Osteoblast (primary cell): ENCODE results near the gene PALB2. TPM values are rescaled to one million over a fixed set of nuclear protein-coding genes. Genes with fewer than 3 reads are reported as not detected.
A peak's percentile ranks its signal among the peaks of the same experiment; 100 is the strongest.

Experiments used
- DNase-seq: peaks from one replicate; pipeline ENCODE4 v3.0.0; 2011; ENCODE audit warnings: low spot score, mixed read lengths; ENCODE audit not compliant: insufficient read length; ENCODE audit errors: missing footprints
- H2AFZ ChIP-seq: 2 replicates; pipeline ENCODE4 v1.6.0; 2011; ENCODE audit warnings: mild to moderate bottlenecking, low read length
- H3K27ac ChIP-seq: 2 replicates; pipeline ENCODE4 v1.5.1; 2011; ENCODE audit warnings: mild to moderate bottlenecking, low read depth, low read length, moderate library complexity
- H3K27me3 ChIP-seq: 2 replicates; pipeline ENCODE4 v1.6.0; 2012; ENCODE audit warnings: mild to moderate bottlenecking, control low read depth, inconsistent platforms, low read length, moderate library complexity; ENCODE audit not compliant: insufficient read depth
- H3K36me3 ChIP-seq: 2 replicates; pipeline ENCODE4 v1.5.1; 2011; ENCODE audit warnings: mild to moderate bottlenecking, low read length, control low read depth, moderate library complexity; ENCODE audit not compliant: insufficient read depth
- H3K4me1 ChIP-seq: 2 replicates; pipeline ENCODE4 v1.5.1; 2011; ENCODE audit warnings: mild to moderate bottlenecking, low read length, control low read depth, moderate library complexity; ENCODE audit not compliant: insufficient read depth
- H3K4me2 ChIP-seq: 2 replicates; pipeline ENCODE4 v1.6.0; 2011; ENCODE audit warnings: mild to moderate bottlenecking, low read length; ENCODE audit not compliant: insufficient read depth
- H3K4me3 ChIP-seq: fragments of 200-600 bp; sonication (generic); 3 replicates; pipeline ENCODE4 v1.5.1; 2012; ENCODE audit warnings: mild to moderate bottlenecking, low read length, inconsistent platforms; ENCODE audit not compliant: insufficient read depth
- H3K79me2 ChIP-seq: 2 replicates; pipeline ENCODE4 v1.6.0; 2012; ENCODE audit warnings: mild to moderate bottlenecking, low read length, control low read depth, inconsistent platforms; ENCODE audit not compliant: insufficient read depth
- H3K9me3 ChIP-seq: 2 replicates; pipeline ENCODE4 v1.5.1; 2011; ENCODE audit warnings: low read depth, low read length, control low read depth
- H4K20me1 ChIP-seq: 2 replicates; pipeline ENCODE4 v1.6.0; 2012; ENCODE audit warnings: mild to moderate bottlenecking, low read length, control low read depth; ENCODE audit not compliant: insufficient read depth
- CTCF ChIP-seq: IDR thresholded peaks from 2 replicates; pipeline ENCODE4 v1.5.1; 2011; ENCODE audit warnings: mild to moderate bottlenecking, low read depth, low read length, moderate library complexity; ENCODE audit errors: extremely low read depth
- total RNA-seq: library from RNA; depleted of rRNA; stranded (reverse); fragments of >200 nt; gene quantifications from 2 replicates; pipeline ENCODE4 v1.2.3, GENCODE V29; 2012

PALB2 gene
- total RNA-seq, 1 donor = 14.8 TPM

GRCh38 chr16:23556881-23557778 is 84.0 kb downstream of the PALB2 start, which contains the start of the genes EARS2 and UBFD1:
Gene EARS2 (minus strand): TSS chr16:23557350. CDS start chr16:23557343, 7 bp downstream.
Gene UBFD1 (plus strand): TSS chr16:23557727. CDS start chr16:23557743, 16 bp downstream.
- DNase-seq = peak; percentile 98
- Histone ChIP-seq H3K4me2 (peak within 1 kb of the TSS; percentile 89), H3K36me3 (peaks cover 39% of the 10 kb centered on the region), H3K4me1 (peaks cover 18% of the 10 kb centered on the region), H3K27me3 (no peaks in the 10 kb centered on the region), H3K4me3 (peak within 1 kb of the TSS; percentile 85), H3K27ac (peak within 1 kb of the TSS; percentile 92), H3K79me2 (peaks cover 64% of the 10 kb centered on the region), H4K20me1 (peaks cover 16% of the 10 kb centered on the region), H2AFZ (peak within 1 kb of the TSS; percentile 90), H3K9me3 (no peaks in the 10 kb centered on the region)
- TF ChIP-seq CTCF = peak; percentile 93

GRCh38 chr16:23554536-23554935 is 86.6 kb downstream of the PALB2 start:
- H3K4me2 ChIP-seq = no peak overlapping the region
- H3K36me3 ChIP-seq = peaks cover 34% of the 10 kb centered on the region
- H3K27ac ChIP-seq = no peak overlapping the region

More at GRCh38 chr16:23554536-23554935, 86.6 kb downstream of the PALB2 start:
- Histone ChIP-seq H2AFZ (no peak overlapping the region), H3K4me3 (no peak overlapping the region), H3K4me1 (peaks cover 16% of the 10 kb centered on the region), H4K20me1 (peaks cover 5% of the 10 kb centered on the region), H3K9me3 (no peaks in the 10 kb centered on the region), H3K79me2 (peaks cover 39% of the 10 kb centered on the region), H3K27me3 (no peaks in the 10 kb centered on the region)
- no peak for DNase-seq
- no peak for TF ChIP-seq CTCF

Other genes with a start within 250 kb of the PALB2 start
- gene COG7, start 188.1 kb downstream of the PALB2 start, total RNA-seq = 17.0 and 20.9 TPM in 2 replicates
- 18.1 and 26.2 TPM in 2 replicates for gene GGA2, start 130.8 kb downstream of the PALB2 start, total RNA-seq
- gene EARS2, start 84.0 kb downstream of the PALB2 start, total RNA-seq = 26.8 and 32.6 TPM in 2 replicates
- 94.3 and 109 TPM in 2 replicates for gene UBFD1, start 83.6 kb downstream of the PALB2 start, total RNA-seq
- 43.1 and 50.7 TPM in 2 replicates for gene NDUFAB1, start 45.0 kb downstream of the PALB2 start, total RNA-seq
- 35.4 and 35.5 TPM in 2 replicates for gene DCTN5, start 156 bp upstream of the PALB2 start, total RNA-seq
- gene PLK1, start 37.6 kb upstream of the PALB2 start, total RNA-seq = 2.2 and 3.5 TPM in 2 replicates
- gene ERN2, start 71.9 kb upstream of the PALB2 start, total RNA-seq = 0.29 TPM in 1 of 2 replicates, not detected in the other
- not detected in 2 replicates for gene CHP2, start 113.7 kb upstream of the PALB2 start, total RNA-seq
- under 0.01 TPM in 2 replicates for gene PRKCB, start 194.7 kb upstream of the PALB2 start, total RNA-seq